Loucy (cell line): Measurements from ENCODE around the gene MYH7.
"Not testable (repeated sequence)": the region's sequence is repeated elsewhere in the genome, so short reads cannot be mapped to it uniquely, and the experiment has no call there.

Source experiments
- H2AFZ ChIP-seq: fragments of 200-600 bp; sonication (generic); 2 replicates; pipeline ENCODE4 v1.6.0; 2016; ENCODE audit warnings: antibody characterized with exemption, mild to moderate bottlenecking, low read length, moderate library complexity
- H3F3A ChIP-seq: fragments of 200-600 bp; 2 replicates; pipeline ENCODE4 v1.6.0; 2016; ENCODE audit warnings: antibody characterized with exemption, low read depth, mild to moderate bottlenecking
- H3K27me3 ChIP-seq: fragments of 200-600 bp; sonication (generic); 2 replicates; pipeline ENCODE4 v1.6.1; 2014; ENCODE audit warnings: low read length, mild to moderate bottlenecking; ENCODE audit not compliant: insufficient read depth, poor library complexity, severe bottlenecking
- H3K36me3 ChIP-seq: fragments of 200-600 bp; sonication (generic); 2 replicates; pipeline ENCODE4 v1.6.1; 2016; ENCODE audit warnings: low read length; ENCODE audit not compliant: insufficient read depth
- H3K4me1 ChIP-seq: fragments of 200-600 bp; sonication (generic); 2 replicates; pipeline ENCODE4 v1.5.1; 2014; ENCODE audit warnings: low read length, mild to moderate bottlenecking; ENCODE audit not compliant: insufficient read depth, poor library complexity, severe bottlenecking
- H3K4me2 ChIP-seq: fragments of 200-600 bp; sonication (generic); 2 replicates; pipeline ENCODE4 v1.6.0; 2014; ENCODE audit warnings: antibody characterized with exemption, low read length, low read depth, mild to moderate bottlenecking; ENCODE audit not compliant: poor library complexity, severe bottlenecking
- H3K4me3 ChIP-seq: fragments of 200-600 bp; sonication (generic); 2 replicates; pipeline ENCODE4 v1.5.1; 2014; ENCODE audit warnings: low read length, mild to moderate bottlenecking, mixed read lengths; ENCODE audit not compliant: poor library complexity, severe bottlenecking
- H3K79me2 ChIP-seq: fragments of 200-600 bp; sonication (generic); 2 replicates; pipeline ENCODE4 v1.6.1; 2014; ENCODE audit warnings: low read length; ENCODE audit not compliant: insufficient read depth
- H3K9ac ChIP-seq: fragments of 200-600 bp; sonication (generic); 2 replicates; pipeline ENCODE4 v1.6.0; 2014; ENCODE audit warnings: mild to moderate bottlenecking, low read depth, low read length, moderate library complexity; ENCODE audit not compliant: poor library complexity, severe bottlenecking
- H3K9me2 ChIP-seq: fragments of 200-600 bp; sonication (generic); replicated peaks from 2 replicates; pipeline ENCODE4 v1.6.1; 2016; ENCODE audit warnings: low read depth, low read length, mixed read lengths
- H3K9me3 ChIP-seq: fragments of 200-600 bp; sonication (generic); 2 replicates; pipeline ENCODE4 v1.6.1; 2014; ENCODE audit warnings: mild to moderate bottlenecking, antibody characterized with exemption, low read length, low read depth; ENCODE audit not compliant: insufficient read depth
- H4K20me1 ChIP-seq: fragments of 200-600 bp; sonication (generic); 2 replicates; pipeline ENCODE4 v1.6.0; 2014; ENCODE audit warnings: antibody characterized with exemption, low read length, mild to moderate bottlenecking; ENCODE audit not compliant: insufficient read depth, poor library complexity, severe bottlenecking
- CTCF ChIP-seq: fragments of 200-600 bp; sonication (generic); conservative IDR thresholded peaks from 2 replicates; pipeline ENCODE4 v1.5.1; 2014; ENCODE audit warnings: mild to moderate bottlenecking, antibody characterized with exemption, low read length
- EZH2phosphoT487 ChIP-seq: fragments of 200-600 bp; IDR thresholded peaks from 2 replicates; pipeline ENCODE4 v1.6.1; 2018; ENCODE audit warnings: antibody characterized with exemption, mild to moderate bottlenecking, moderate library complexity, borderline replicate concordance

Gene MYH7

GRCh38 chr14:23430016-23430722 is 5.3 kb downstream of the MYH7 start:
- H3K9me3 ChIP-seq = no peaks in the 10 kb centered on the region
- H3K27me3 ChIP-seq = no peaks in the 10 kb centered on the region
- TF ChIP-seq CTCF (no peak), EZH2phosphoT487 (no peak)
- no peak overlapping the region for H3K9ac ChIP-seq
- no peak overlapping the region for H3K4me2 ChIP-seq
- H3K9me2 ChIP-seq = no peaks in the 10 kb centered on the region
- H3K36me3 ChIP-seq = no peaks in the 10 kb centered on the region
- no peak overlapping the region for H2AFZ ChIP-seq
- no peaks in the 10 kb centered on the region for H4K20me1 ChIP-seq
- H3K4me1 ChIP-seq = no peaks in the 10 kb centered on the region
- H3F3A ChIP-seq = no peaks in the 10 kb centered on the region
- H3K4me3 ChIP-seq = no peak overlapping the region
- H3K79me2 ChIP-seq = no peaks in the 10 kb centered on the region

DNA sequence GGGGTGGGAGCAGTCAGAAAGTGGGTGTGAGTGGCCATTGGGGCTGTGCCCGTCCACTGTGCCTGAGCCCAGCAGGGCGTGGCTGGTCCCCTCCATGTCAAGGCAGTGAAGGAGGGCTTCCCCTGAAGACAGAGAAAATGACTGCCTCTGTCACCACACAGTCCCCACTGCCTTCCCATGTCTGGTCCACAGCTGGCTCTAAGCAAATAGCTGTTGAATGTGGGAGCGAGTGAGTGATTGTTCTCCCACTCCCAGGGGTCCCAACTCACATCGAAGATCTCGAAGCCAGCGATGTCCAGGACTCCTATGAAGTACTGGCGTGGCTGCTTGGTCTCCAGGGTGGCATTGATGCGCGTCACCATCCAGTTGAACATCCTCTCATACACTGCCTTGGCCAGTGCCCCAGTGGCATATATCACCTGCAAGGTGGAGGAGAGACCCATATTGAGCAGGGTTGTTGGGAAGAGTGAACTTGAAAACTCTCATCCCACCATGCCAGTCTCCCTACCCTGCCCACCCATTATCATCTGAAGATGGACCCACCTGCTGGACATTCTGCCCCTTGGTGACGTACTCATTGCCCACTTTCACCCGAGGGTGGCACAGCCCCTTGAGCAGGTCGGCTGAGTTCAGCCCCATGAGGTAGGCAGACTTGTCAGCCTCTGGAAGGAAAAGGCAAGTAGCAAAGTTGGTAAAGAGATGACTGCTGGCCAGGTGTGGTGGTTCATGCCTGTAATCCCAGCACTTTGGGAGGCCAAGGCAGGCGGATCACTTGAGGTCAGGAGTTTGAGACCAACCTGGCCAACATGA is 6.6 kb downstream of the MYH7 start:
- Histone ChIP-seq H3K9me2 (no peaks in the 10 kb centered on the region), H3K9me3 (no peaks in the 10 kb centered on the region), H3K9ac (no peak overlapping the region), H3K4me1 (no peaks in the 10 kb centered on the region), H3K4me2 (no peak overlapping the region), H3K4me3 (no peak overlapping the region), H3K79me2 (no peaks in the 10 kb centered on the region), H4K20me1 (no peaks in the 10 kb centered on the region), H2AFZ (no peak overlapping the region), H3F3A (no peaks in the 10 kb centered on the region), H3K27me3 (no peaks in the 10 kb centered on the region), H3K36me3 (no peaks in the 10 kb centered on the region)
- TF ChIP-seq CTCF (no peak), EZH2phosphoT487 (no peak)

GRCh38 chr14:23425798-23426197 is 9.7 kb downstream of the MYH7 start:
- not testable (repeated sequence) for H3K9ac ChIP-seq, H3F3A ChIP-seq, H3K4me3 ChIP-seq, H3K4me1 ChIP-seq, H3K4me2 ChIP-seq, H3K36me3 ChIP-seq, H2AFZ ChIP-seq, H3K27me3 ChIP-seq, H3K9me3 ChIP-seq, H3K79me2 ChIP-seq, H3K9me2 ChIP-seq, H4K20me1 ChIP-seq
